Measurements from ENCODE around the gene SASH1.

SASH1 gene

DNA sequence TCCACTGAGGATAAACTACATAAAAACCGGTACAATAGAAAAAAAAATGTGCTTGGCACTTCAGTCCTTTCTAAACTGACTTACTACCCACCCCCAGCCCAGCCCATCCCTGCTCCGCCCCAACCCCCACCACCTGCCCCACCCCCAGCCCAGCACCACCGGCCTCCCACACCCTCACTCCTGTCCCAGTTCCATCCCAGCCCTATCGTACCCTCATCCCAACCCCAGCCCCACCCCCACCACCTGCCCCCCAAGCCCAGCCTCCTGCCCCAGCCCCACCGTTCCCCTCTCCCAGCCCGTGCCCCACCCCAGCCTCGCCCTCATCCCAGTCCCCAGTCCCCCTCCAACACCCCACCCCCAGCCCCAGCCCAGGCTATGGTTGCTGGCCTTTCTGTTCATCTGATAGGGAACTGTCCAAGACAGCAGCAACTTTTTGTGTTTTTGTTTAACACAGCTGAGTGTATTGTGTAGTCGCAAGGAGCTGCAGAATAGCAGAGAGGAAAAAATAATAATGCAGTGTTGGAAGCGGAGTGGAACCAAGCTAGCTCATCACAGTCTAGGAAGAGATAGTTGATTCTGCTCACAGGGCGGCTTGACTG, 61.9 kb downstream of the SASH1 start:
- DNase-seq (ENCODE audit: low spot score): no peak

GRCh38 chr6:148405894-148406293, 63.3 kb downstream of the SASH1 start:
- no peak for DNase-seq (ENCODE audit: low spot score)

DNA sequence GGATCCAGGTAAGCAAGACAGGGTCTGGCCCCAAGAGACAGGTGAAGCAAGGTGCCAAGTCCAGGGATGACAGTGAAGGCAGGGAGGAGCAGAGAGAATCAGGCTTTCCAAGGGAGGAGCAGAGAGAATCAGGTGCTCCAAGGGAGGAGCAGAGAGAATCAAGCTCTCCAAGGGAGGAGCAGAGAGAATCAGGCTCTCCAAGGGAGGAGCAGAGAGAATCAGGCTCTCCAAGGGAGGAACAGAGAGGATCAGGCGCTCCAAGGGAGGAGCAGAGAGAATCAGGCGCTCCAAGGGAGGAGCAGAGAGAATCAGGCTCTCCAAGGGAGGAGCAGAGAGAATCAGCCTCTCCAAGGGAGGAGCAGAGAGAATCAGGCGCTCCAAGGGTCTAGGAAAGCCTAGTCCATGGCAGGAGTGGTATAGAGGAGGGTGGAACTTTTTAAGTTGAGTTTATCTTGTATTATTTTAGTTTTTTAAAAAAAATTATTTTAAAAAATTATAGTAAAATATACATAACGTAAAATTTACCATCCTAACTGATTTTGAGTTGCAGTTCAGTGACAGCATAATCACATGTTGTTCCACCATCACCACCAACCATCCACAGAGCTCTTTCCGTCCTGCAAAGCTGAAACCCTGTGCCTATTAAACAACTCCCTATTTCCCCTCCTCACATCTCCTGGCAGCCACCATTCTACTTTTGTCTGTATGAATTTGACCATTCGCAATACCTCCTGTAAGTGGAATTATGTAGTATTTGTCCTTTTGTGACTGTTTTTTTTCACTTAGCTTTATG, 64.1 kb downstream of the SASH1 start:
- no peak for DNase-seq (ENCODE audit: low spot score)

DNA sequence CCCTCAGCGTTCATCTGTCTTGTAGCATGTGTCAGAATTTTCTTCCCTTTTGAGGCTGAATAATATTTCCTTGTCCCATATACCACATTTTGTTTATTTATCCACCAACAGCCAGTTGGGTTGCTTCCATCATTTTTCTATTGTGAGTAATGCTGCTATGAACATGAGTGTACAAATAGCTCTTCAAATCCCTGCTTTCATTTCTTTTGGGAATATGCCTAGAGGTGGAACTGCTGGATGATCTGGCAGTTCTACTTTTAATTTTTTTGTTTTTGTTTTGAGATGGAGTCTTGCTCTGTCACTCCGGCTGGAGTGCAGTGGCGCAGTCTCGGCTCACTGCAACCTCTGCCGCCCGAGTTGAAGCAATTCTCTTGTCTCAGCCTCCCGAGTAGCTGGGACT, 64.7 kb downstream of the SASH1 start:
- no peak for DNase-seq (ENCODE audit: low spot score)

DNA sequence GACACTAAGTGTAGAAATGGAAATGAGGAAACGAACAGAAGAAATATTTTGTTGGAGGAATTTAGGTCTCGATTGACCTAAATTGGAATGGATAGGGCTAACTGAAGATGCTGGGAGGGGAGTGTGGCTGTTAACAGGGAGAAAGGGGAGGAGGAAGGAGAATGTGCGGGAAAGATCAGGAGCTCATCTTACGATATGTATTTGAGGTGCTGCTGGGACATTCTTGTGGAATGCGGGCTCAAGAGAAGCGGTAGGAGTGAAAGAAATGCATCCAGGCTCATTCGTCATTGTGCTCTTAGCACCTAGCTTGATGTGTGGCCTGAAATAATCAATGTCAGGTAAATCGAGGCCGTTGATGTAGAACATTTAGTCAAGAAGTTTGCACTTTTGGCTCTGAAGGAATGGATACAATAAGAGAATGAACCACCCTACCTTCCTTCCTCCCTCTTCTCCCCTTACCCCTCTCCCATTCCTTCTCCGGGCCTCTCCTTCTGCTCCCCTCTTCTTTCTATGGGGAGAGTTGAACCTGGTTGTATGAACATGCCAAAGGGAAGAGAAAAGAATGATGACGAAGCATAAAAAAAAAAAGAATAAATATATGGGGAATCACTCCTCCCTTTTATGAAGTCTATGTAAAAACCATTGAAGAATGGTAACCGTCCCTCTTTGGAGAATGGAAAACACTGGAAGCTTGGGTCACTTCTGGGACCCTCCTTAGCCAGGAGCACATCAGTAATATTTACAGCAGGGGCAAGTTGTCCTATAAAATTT, 70.9 kb downstream of the SASH1 start:
- no peak for DNase-seq (ENCODE audit: low spot score)

DNA sequence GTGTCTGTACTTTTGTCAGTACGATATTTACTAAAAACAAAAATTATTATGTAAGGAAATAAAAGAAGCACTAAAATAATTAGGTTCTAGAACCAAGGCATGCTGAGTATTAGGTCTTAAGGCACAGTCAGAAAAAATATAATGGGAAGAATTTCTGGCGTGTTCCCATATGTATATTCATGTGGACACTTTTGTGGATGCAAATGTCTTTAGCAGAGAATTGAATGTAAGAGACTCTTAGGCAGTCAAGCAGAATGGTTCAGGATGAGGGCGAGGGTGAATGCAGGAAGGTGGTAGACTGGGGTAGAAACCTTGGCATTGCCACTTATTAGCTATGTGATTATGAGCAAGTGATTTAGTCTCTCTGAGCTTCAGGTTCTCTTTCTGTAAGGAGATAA, 71.5 kb downstream of the SASH1 start:
- DNase-seq (ENCODE audit: low spot score): no peak

DNA sequence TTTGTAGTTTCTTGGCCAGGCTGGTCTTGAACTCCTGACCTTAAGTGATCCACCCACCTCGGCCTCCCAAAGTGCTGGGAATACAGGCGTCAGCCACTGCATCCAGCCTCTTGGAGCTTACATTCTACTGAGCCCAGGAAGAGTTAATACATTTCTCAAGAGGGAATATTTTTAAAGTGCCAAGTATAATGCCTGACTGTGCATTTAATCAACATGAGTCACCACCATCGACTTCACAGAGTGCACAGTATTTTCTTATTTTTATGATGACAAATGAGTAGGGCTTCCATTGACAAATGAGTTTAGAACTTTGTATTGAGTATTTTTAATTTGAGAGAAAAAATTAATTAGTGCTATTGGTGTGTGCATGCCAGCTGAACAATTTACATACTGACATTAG, 72.2 kb downstream of the SASH1 start:
- DNase-seq (ENCODE audit: low spot score): no peak

- DNase-seq (ENCODE audit: low spot score): no peak
Observed at GRCh38 chr6:148415511-148416260, 73.0 kb downstream of the SASH1 start.

DNA sequence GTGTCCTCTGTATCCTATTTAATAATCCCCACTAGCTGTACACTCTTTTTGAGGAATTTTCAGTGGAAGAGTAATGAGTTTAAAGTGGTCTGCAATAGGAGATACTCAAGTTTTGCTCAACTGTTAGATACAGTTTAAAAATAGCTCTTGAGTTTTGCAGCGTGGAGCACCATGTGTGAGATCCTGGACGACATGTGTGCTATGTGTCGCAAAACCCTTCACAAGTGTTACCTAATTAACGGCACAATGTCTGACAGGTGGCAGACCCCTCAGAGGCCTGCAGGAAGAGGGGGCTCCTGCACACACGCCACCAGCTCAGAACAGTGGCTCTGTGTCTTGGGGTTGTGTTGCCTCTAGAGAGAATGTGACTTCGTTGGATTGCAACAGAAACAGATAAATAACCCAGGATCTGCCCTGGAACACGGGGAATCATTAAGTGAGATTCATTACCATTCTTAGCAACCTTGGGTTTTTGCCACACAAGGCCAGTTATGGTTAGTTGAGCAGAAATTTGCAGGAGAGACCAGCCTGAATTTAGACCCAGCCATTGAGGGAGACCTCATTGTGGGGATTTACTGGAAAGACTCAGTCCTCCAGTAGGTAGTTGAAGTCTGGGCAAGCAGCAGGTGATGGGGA, 73.8 kb downstream of the SASH1 start:
- DNase-seq (ENCODE audit: low spot score): no peak

- no peak for DNase-seq (ENCODE audit: low spot score)
Observed at GRCh38 chr6:148417045-148417444, 74.4 kb downstream of the SASH1 start.

- no peak for DNase-seq (ENCODE audit: low spot score)
Observed at GRCh38 chr6:148419430-148419829, 76.8 kb downstream of the SASH1 start.

- no peak for DNase-seq (ENCODE audit: low spot score)
Observed at GRCh38 chr6:148422085-148422484, 79.4 kb downstream of the SASH1 start.

DNA sequence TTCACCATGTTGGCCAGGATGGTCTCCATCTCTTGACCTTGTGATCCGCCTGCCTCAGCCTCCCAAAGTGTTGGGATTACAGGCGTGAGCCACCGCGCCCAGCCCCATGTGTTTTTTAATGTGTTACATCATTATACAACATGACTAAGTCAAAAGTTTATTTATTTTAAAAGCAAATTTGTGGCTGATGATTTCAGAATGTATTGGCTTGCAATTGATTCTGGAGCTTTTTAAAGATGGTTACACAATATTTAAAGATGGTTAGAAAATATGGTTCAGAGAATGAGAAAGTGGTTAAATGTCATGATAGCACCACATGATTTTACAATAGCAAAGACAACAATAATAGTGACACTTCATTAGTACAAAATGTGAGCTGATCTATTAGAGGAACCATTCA, 80.5 kb downstream of the SASH1 start:
- no peak for DNase-seq (ENCODE audit: low spot score)

GRCh38 chr6:148423601-148424270, 81.1 kb downstream of the SASH1 start:
- DNase-seq (ENCODE audit: low spot score): no peak

DNA sequence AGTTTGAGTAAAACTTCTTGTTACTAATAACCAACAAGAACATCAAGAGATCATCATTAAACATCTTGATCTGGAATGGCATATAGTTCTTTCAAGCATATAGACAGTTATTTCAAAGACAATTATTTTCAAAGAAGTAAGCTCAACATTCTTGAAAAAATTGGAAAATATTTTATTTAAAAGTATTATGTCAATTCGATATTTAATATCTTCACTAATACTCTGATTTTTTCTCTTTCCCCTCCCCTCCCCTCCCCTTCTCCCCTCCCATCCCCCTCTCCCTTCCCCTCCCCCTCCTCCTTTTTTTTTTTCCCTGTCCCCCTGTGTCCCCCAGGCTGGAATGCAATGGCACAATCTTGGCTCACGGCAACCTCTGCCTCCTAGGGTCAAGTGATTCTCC, 82.8 kb downstream of the SASH1 start:
- no peak for DNase-seq (ENCODE audit: low spot score)

GRCh38 chr6:148426317-148426977, 83.8 kb downstream of the SASH1 start:
- no peak for DNase-seq (ENCODE audit: low spot score)

- no peak for DNase-seq (ENCODE audit: low spot score)
Observed at GRCh38 chr6:148427333-148427732, 84.7 kb downstream of the SASH1 start.

- DNase-seq (ENCODE audit: low spot score): no peak
Observed at GRCh38 chr6:148429423-148429822, 86.8 kb downstream of the SASH1 start.

GRCh38 chr6:148430897-148431296, 88.3 kb downstream of the SASH1 start:
- no peak for DNase-seq (ENCODE audit: low spot score)

DNA sequence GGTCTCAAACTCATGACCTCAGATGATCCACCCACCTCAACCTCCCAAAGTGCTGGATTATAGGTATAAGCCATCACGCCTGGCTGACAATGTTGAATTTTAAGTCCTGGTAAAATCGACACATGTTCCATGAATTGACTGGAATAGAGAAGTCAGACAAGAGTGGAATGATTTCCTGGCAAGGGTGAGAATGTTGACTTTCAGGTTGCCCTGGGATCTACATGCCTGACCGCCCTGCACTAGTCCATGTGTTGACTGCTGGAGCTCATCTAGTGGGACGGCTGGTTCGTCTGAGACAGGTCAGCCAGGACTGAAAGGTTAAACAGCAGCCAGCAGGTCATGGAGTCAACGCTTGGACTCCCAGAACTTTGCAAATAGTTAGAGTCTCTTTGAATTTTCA, 88.8 kb downstream of the SASH1 start:
- DNase-seq (ENCODE audit: low spot score): no peak

- no peak for DNase-seq (ENCODE audit: low spot score)
Observed at GRCh38 chr6:148431840-148432239, 89.2 kb downstream of the SASH1 start.

All from NAMALWA (cell line).